Testis (tissue), 2 donors: ENCODE results near the gene NDUFA11.

ENCODE experiments used
- CTCF ChIP-seq, 3 experiments: fragments of 450-650 bp in 2 of 3; fragments of 200-600 bp in 1 of 3; sonication (generic) in 1 of 3; IDR thresholded peaks; one replicate each; pipeline ENCODE4 v1.5.1; 2016 to 2019; ENCODE audit warnings: antibody characterized with exemption in 3 of 3, mild to moderate bottlenecking in 2 of 3, moderate library complexity in 1 of 3
- POLR2A ChIP-seq: fragments of 450-650 bp; IDR thresholded peaks from one replicate; pipeline ENCODE4 v1.6.1; 2017; ENCODE audit warnings: antibody characterized with exemption, mild to moderate bottlenecking, moderate library complexity

- TF ChIP-seq CTCF (IDR thresholded peaks at IDR 0.05), result no peak
- no peak for TF ChIP-seq POLR2A
These were observed 45.4 kb upstream of the NDUFA11 start for GRCh38 chr19:5948752-5949564.
